WI38 (cell line): Measurements from ENCODE around the gene TAS1R2.

Experiments
- H3K4me3 ChIP-seq: 2 replicates; pipeline ENCODE4 v1.5.1; 2011; ENCODE audit warnings: low read depth, mild to moderate bottlenecking, control low read depth, low read length
- CTCF ChIP-seq: IDR thresholded peaks from 2 replicates; pipeline ENCODE4 v1.5.1; 2012; ENCODE audit warnings: low read depth, mild to moderate bottlenecking, control low read depth, low read length

Gene TAS1R2

GRCh38 chr1:18811733-18812452, 47.6 kb downstream of the TAS1R2 start:
- H3K4me3 ChIP-seq = no peak overlapping the region
- TF ChIP-seq CTCF = no peak

GRCh38 chr1:18809953-18810899, 49.2 kb downstream of the TAS1R2 start:
- H3K4me3 ChIP-seq = no peak overlapping the region
- no peak for TF ChIP-seq CTCF

DNA sequence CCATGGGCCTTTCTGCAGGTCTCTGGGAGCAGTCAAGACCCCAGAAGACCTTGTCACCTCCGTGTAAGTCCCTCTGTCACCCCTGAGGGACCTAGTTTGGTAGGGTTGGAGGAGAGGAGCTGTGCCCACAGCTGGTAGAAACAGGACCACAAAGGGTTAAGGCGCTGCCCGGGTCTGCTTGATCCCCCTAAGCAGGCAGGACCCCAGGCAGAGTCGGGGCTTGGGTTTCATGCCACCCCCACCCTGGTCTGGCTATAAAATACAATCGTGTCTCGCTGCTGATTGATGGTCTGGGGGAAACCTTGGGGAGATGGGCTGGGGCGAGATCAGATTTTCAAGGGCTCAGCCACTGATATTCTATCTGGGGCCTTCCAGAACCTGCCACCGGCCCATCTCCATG, 50.9 kb downstream of the TAS1R2 start:
- no peak for TF ChIP-seq CTCF
- H3K4me3 ChIP-seq = no peak overlapping the region

DNA sequence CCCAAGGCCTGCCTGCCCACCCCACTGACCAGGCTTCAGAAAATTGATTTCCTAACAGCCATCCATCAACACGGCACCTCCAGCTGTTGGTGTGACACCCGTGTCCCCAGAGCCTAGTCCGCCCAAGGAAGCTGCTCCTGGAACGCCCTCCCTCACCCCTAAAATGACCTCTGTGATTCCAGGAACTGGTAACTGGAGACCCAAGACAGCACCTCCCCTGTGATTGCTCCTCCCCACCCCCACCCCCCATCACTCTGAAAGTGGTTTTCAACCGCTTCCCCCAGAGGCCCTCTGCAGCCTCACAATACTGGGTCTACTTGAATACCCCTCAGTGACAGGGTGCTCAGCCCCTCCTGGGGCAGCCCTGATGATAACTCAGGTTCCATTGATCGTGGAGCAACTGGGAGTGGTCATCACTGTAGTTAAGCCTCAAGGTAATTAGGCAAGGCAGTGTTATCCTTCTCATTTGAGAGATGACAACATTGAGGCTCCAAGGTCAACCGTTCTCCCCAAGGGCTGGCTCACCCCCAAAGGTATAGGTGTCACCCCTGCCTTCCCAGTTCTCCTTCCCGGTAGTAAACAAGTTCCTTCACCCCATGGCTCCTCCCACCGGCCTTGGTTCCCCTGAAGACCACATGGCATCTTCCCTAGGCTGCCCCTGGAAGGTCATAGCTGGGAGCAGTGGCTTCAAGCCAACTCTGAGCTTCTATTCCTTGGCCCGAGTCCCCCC, 52.0 kb downstream of the TAS1R2 start:
- no peak for TF ChIP-seq CTCF
- H3K4me3 ChIP-seq = no peak overlapping the region

GRCh38 chr1:18805925-18806849, 53.3 kb downstream of the TAS1R2 start:
- H3K4me3 ChIP-seq = no peak overlapping the region
- TF ChIP-seq CTCF = no peak

DNA sequence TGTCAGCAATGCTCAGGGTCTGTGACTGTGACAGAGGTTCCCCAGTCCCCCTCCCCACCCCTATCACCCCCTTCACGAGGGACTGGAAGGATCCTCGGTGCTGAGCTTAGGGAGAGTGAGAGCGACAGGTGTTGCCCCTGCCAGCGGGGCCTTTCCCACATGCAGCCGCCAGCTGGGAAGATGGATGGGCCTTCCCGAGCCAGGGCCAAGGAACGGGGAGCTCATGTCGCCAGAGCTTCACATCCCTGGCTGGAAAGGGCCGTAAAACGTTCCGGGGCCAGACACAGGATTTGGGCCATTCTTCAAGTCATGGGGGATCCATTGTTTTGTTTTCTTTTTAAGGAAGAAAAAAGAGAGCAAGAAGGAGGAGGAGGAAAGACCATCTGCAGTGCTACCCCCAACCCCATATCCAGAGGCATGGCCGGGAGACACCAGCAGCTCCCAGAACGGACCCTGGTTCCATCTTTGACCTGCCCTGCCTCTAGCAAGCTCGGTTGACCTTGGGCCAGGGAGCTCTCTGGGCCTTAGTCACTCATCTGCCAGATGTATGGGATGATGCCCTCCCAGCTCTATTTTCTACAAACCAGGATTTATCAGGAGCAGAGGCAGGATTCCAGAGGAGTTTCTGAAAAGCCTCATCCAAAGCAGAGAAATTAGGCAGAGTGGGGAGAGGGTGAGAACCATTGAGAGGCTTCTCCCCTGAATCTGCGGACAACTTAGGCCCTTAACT, 54.1 kb downstream of the TAS1R2 start:
- TF ChIP-seq CTCF = no peak
- no peak overlapping the region for H3K4me3 ChIP-seq
